WERI-Rb-1 (cell line): ENCODE data around the gene GPC3.

Experiments
- DNase-seq: peaks from one replicate; pipeline ENCODE4 v3.0.0-alpha.2; 2020
- H3K27ac ChIP-seq: fragments of 250-450 bp; sonication (Bioruptor Pico); 2 replicates; pipeline ENCODE4 v1.5.1; 2020; ENCODE audit warnings: mild to moderate bottlenecking, moderate library complexity
- H3K27me3 ChIP-seq: fragments of 250-450 bp; sonication (Bioruptor Pico); 2 replicates; pipeline ENCODE4 v1.5.1; 2021; ENCODE audit warnings: mild to moderate bottlenecking, low read depth, moderate library complexity; ENCODE audit not compliant: insufficient read depth, severe bottlenecking
- H3K36me3 ChIP-seq: fragments of 250-450 bp; sonication (Bioruptor Pico); 2 replicates; pipeline ENCODE4 v1.5.1; 2020; ENCODE audit warnings: mild to moderate bottlenecking, moderate library complexity
- H3K4me3 ChIP-seq: 2 replicates; pipeline ENCODE4 v1.5.1; 2011; ENCODE audit warnings: low read depth, mild to moderate bottlenecking, control low read depth, low read length
- H3K9me3 ChIP-seq: fragments of 250-450 bp; sonication (Bioruptor Pico); 2 replicates; pipeline ENCODE4 v1.5.1; 2021; ENCODE audit warnings: mild to moderate bottlenecking, moderate library complexity; ENCODE audit not compliant: severe bottlenecking
- CTCF ChIP-seq: IDR thresholded peaks from 2 replicates; pipeline ENCODE4 v1.5.1; 2011; ENCODE audit warnings: low read depth, mild to moderate bottlenecking, control low read depth, inconsistent platforms, low read length

Gene GPC3

GRCh38 chrX:133916984-133917722 lies 68.2 kb downstream of the GPC3 start:
- TF ChIP-seq CTCF = no peak
- Histone ChIP-seq H3K27me3 (peaks cover 8% of the 10 kb centered on the region), H3K27ac (no peak overlapping the region), H3K4me3 (no peak overlapping the region), H3K9me3 (no peaks in the 10 kb centered on the region), H3K36me3 (no peaks in the 10 kb centered on the region)
- no peak for DNase-seq

- no peak overlapping the region for H3K4me3 ChIP-seq
- H3K27me3 ChIP-seq = peaks cover 18% of the 10 kb centered on the region
- no peak overlapping the region for H3K27ac ChIP-seq
- DNase-seq = no peak
- H3K36me3 ChIP-seq = no peaks in the 10 kb centered on the region
- TF ChIP-seq CTCF = no peak
- no peaks in the 10 kb centered on the region for H3K9me3 ChIP-seq
Observed at GRCh38 chrX:133913658-133914388, 71.6 kb downstream of the GPC3 start.

GRCh38 chrX:133913009-133913408 lies 72.4 kb downstream of the GPC3 start:
- no peak for TF ChIP-seq CTCF
- Histone ChIP-seq H3K36me3 (no peaks in the 10 kb centered on the region), H3K9me3 (no peaks in the 10 kb centered on the region), H3K4me3 (no peak overlapping the region), H3K27ac (no peak overlapping the region), H3K27me3 (peaks cover 18% of the 10 kb centered on the region)
- no peak for DNase-seq

GRCh38 chrX:133911825-133912495 lies 73.4 kb downstream of the GPC3 start:
- Histone ChIP-seq H3K36me3 (no peaks in the 10 kb centered on the region), H3K9me3 (no peaks in the 10 kb centered on the region), H3K27me3 (peaks cover 18% of the 10 kb centered on the region), H3K27ac (no peak overlapping the region), H3K4me3 (no peak overlapping the region)
- no peak for TF ChIP-seq CTCF
- DNase-seq = no peak

GRCh38 chrX:133910539-133910938 lies 74.9 kb downstream of the GPC3 start:
- DNase-seq = no peak
- Histone ChIP-seq H3K27ac (no peak overlapping the region), H3K4me3 (no peak overlapping the region), H3K9me3 (no peaks in the 10 kb centered on the region), H3K27me3 (peaks cover 31% of the 10 kb centered on the region), H3K36me3 (no peaks in the 10 kb centered on the region)
- TF ChIP-seq CTCF = no peak
